Measurements from ENCODE around the gene CHRNA9. TPM values are rescaled to one million over a fixed set of nuclear protein-coding genes. Genes with fewer than 3 reads are reported as not detected.

Gene CHRNA9
- total and polyA plus RNA-seq, 9 donors = 0.13 TPM; not detected in 8

- Histone ChIP-seq H3K36me3 (no peaks in the 10 kb centered on the region), H3K4me1 (ENCODE audit: insufficient read depth) (peaks cover 2% of the 10 kb centered on the region), H3K9me3 (no peaks in the 10 kb centered on the region), H3K4me3 (no peak overlapping the region), H3K27me3 (no peaks in the 10 kb centered on the region), H3K27ac (no peak overlapping the region)
- TF ChIP-seq EP300 (IDR thresholded peaks at IDR 0.05) (no peak), POLR2A (IDR thresholded peaks at IDR 0.05) (no peak), CTCF (IDR thresholded peaks at IDR 0.05) (no peak)
- 33 to 43% (median 40%) methylated on average over 7 of the region's 7 CpGs for WGBS, 3 donors
- peak; percentile 62 to 85 (median 83) for DNase-seq
- intact Hi-C loops (cut with DNase I) = no loop called here
Observed at GRCh38 chr4:40395908-40396793, 61.0 kb downstream of the CHRNA9 start.

- intact Hi-C loops (cut with DNase I) = no loop called here
- TF ChIP-seq POLR2A (IDR thresholded peaks at IDR 0.05) (no peak), CTCF (IDR thresholded peaks at IDR 0.05) (no peak), EP300 (IDR thresholded peaks at IDR 0.05) (no peak)
Observed at GRCh38 chr4:40399578-40399977, 64.4 kb downstream of the CHRNA9 start.

GRCh38 chr4:40401096-40401495 is 66.0 kb downstream of the CHRNA9 start:
- H3K9me3 ChIP-seq = no peaks in the 10 kb centered on the region
- H3K27me3 ChIP-seq = no peaks in the 10 kb centered on the region
- no peak for DNase-seq
- TF ChIP-seq EP300 (IDR thresholded peaks at IDR 0.05) (no peak), CTCF (IDR thresholded peaks at IDR 0.05) (no peak), POLR2A (IDR thresholded peaks at IDR 0.05) (no peak)
- H3K27ac ChIP-seq = no peak overlapping the region
- peaks cover 2% of the 10 kb centered on the region for H3K4me1 ChIP-seq (ENCODE audit: insufficient read depth)
- no peak overlapping the region for H3K4me3 ChIP-seq
- no peaks in the 10 kb centered on the region for H3K36me3 ChIP-seq
- whole genome bisulfite sequencing, 3 donors = 90% methylated on average over 6 of the region's 6 CpGs
- intact Hi-C loops (cut with DNase I) = no loop called here

More at GRCh38 chr4:40399578-40399977, 64.4 kb downstream of the CHRNA9 start:
- DNase-seq = no peak
- 88 to 92% (median 89%) methylated on average over 3 of the region's 3 CpGs for WGBS, 3 donors
- Histone ChIP-seq H3K4me1 (ENCODE audit: insufficient read depth) (peaks cover 2% of the 10 kb centered on the region), H3K27me3 (no peaks in the 10 kb centered on the region), H3K4me3 (no peak overlapping the region), H3K27ac (no peak overlapping the region), H3K9me3 (no peaks in the 10 kb centered on the region), H3K36me3 (no peaks in the 10 kb centered on the region)

- DNase-seq = no peak
- intact Hi-C loops (cut with DNase I) = no loop called here
- no peaks in the 10 kb centered on the region for H3K4me1 ChIP-seq (ENCODE audit: insufficient read depth)
- no peak for TF ChIP-seq EP300 (IDR thresholded peaks at IDR 0.05)
- TF ChIP-seq POLR2A (IDR thresholded peaks at IDR 0.05) = no peak
- TF ChIP-seq CTCF (IDR thresholded peaks at IDR 0.05) = no peak
- H3K27me3 ChIP-seq = no peaks in the 10 kb centered on the region
- no peaks in the 10 kb centered on the region for H3K9me3 ChIP-seq
- no peak overlapping the region for H3K27ac ChIP-seq
- no peak overlapping the region for H3K4me3 ChIP-seq
- H3K36me3 ChIP-seq = no peaks in the 10 kb centered on the region
- WGBS, 3 donors = 17 to 23% (median 17%) methylated on average over 8 of the region's 8 CpGs
Observed at GRCh38 chr4:40401631-40402030, 66.5 kb downstream of the CHRNA9 start.

Data from ovary (tissue), 9 donors.